ENCODE results near the gene CDHR5.

- no peak for TF ChIP-seq CTCF (IDR thresholded peaks at IDR 0.05)
- TF ChIP-seq EZH2phosphoT487 (IDR thresholded peaks at IDR 0.05): no peak
Measured at GRCh38 chr11:593347-593746, 31.4 kb downstream of the CDHR5 start.
